H1 (cell line): Measurements from ENCODE around the gene MBNL2. TPM values are rescaled to one million over a fixed set of nuclear protein-coding genes. Genes with fewer than 3 reads are reported as not detected.

Experiments
- CTCF ChIA-PET: fragments of 300-600 bp; sonication (Branson Sonifier 250); formaldehyde crosslinking; loops from one replicate; lab custom pipeline; 2021; ENCODE audit not compliant: partially characterized antibody; lab: Charles Lee
- POLR2A ChIA-PET: fragments of 300-600 bp; sonication (Branson Sonifier 250); formaldehyde crosslinking; loops from one replicate; lab custom pipeline; 2021; ENCODE audit warnings: inconsistent platforms; ENCODE audit not compliant: partially characterized antibody; lab: Charles Lee
- DNase-seq, 2 experiments: peaks; one replicate each; pipeline versions ENCODE4 v3.0.0 to v3.0.0-alpha.2; 2010 to 2022; ENCODE audit warnings: low spot score in 2 of 2, low read depth in 1 of 2, mixed read lengths in 1 of 2
- FAIRE-seq: peaks from 2 replicates; lab custom pipeline; 2011; peaks lifted over from hg19 to GRCh38; lab: Jason Lieb, UNC
- H2AFZ ChIP-seq: 2 replicates; pipeline ENCODE4 v1.8.1; 2012; ENCODE audit warnings: low read length, inconsistent platforms
- H2AK5ac ChIP-seq: 2 replicates; pipeline ENCODE4 v1.6.1; 2013; ENCODE audit warnings: low read depth, low read length
- H2BK120ac ChIP-seq: replicated peaks from 2 replicates; pipeline ENCODE3; 2013; ENCODE audit warnings: low read depth, low read length, inconsistent platforms
- H2BK12ac ChIP-seq: 2 replicates; pipeline ENCODE4 v1.6.1; 2013; ENCODE audit warnings: low read depth, low read length
- H2BK15ac ChIP-seq: 2 replicates; pipeline ENCODE4 v1.6.1; 2013; ENCODE audit warnings: low read length
- H2BK20ac ChIP-seq: 2 replicates; pipeline ENCODE4 v1.6.1; 2013; ENCODE audit warnings: low read length
- H2BK5ac ChIP-seq: 2 replicates; pipeline ENCODE4 v1.6.1; 2013; ENCODE audit warnings: low read depth, low read length
- H3K14ac ChIP-seq: 2 replicates; pipeline ENCODE4 v1.6.1; 2013; ENCODE audit warnings: inconsistent platforms; ENCODE audit not compliant: insufficient read length
- H3K18ac ChIP-seq: 2 replicates; pipeline ENCODE4 v1.6.1; 2013; ENCODE audit warnings: low read length; ENCODE audit errors: extremely low read depth
- H3K23ac ChIP-seq: 2 replicates; pipeline ENCODE4 v1.6.1; 2013; ENCODE audit warnings: inconsistent platforms; ENCODE audit not compliant: insufficient read length
- H3K23me2 ChIP-seq: 2 replicates; pipeline ENCODE4 v1.6.1; 2013; ENCODE audit warnings: low read depth, low read length
- H3K27ac ChIP-seq: 2 replicates; pipeline ENCODE4 v1.6.1; 2011; ENCODE audit warnings: low read depth, low read length, inconsistent platforms
- H3K27me3 ChIP-seq, 4 experiments: replicated peaks in 1 of 4; 1 replicate in 1 of 4; 2 replicates in 3 of 4; pipeline versions ENCODE4 v1.6.1 to v1.8.1; 2011 to 2013; ENCODE audit warnings: low read length in 3 of 4, mild to moderate bottlenecking in 3 of 4, inconsistent platforms in 2 of 4, mixed read lengths in 2 of 4, moderate library complexity in 1 of 4; ENCODE audit not compliant: control insufficient read depth in 3 of 4, insufficient read depth in 3 of 4; ENCODE audit errors: extremely low read depth in 1 of 4
- H3K36me3 ChIP-seq, 4 experiments: 2 replicates each; pipeline versions ENCODE4 v1.6.1 to v1.8.1; 2011 to 2013; ENCODE audit warnings: mild to moderate bottlenecking in 4 of 4, low read length in 3 of 4, moderate library complexity in 2 of 4, control low read depth in 1 of 4, inconsistent platforms in 1 of 4; ENCODE audit not compliant: insufficient read depth in 4 of 4, control insufficient read depth in 2 of 4
- H3K4ac ChIP-seq: replicated peaks from 2 replicates; pipeline ENCODE3; 2013; ENCODE audit warnings: low read length, low read depth, mixed read lengths, inconsistent platforms; ENCODE audit not compliant: insufficient read length
- H3K4me1 ChIP-seq, 4 experiments: replicated peaks in 1 of 4; 1 replicate in 1 of 4; 2 replicates in 3 of 4; pipeline versions ENCODE4 v1.6.1 to v1.8.1; 2011 to 2013; ENCODE audit warnings: low read length in 3 of 4, inconsistent platforms in 2 of 4, mixed read lengths in 1 of 4; ENCODE audit not compliant: insufficient read depth in 4 of 4, control insufficient read depth in 3 of 4
- H3K4me2 ChIP-seq, 2 experiments: 2 replicates each; pipeline versions ENCODE4 v1.6.1 to v1.8.1; 2011 to 2013; ENCODE audit warnings: low read depth in 2 of 2, low read length in 2 of 2, control low read depth in 1 of 2, inconsistent platforms in 1 of 2, mild to moderate bottlenecking in 1 of 2; ENCODE audit not compliant: insufficient read depth in 1 of 2
- H3K4me3 ChIP-seq, 4 experiments: fragments of 200-600, 300-600 bp in 1 of 4; sonication (generic), shearing (Covaris generic), sonication (Bioruptor Twin) in 1 of 4; 2 replicates each; pipeline versions ENCODE4 v1.5.1 to v1.8.1; 2011 to 2016; ENCODE audit warnings: low read length in 4 of 4, low read depth in 3 of 4, control low read depth in 2 of 4, inconsistent platforms in 2 of 4, mild to moderate bottlenecking in 2 of 4, mixed read lengths in 1 of 4, moderate library complexity in 1 of 4; ENCODE audit not compliant: insufficient read depth in 2 of 4; ENCODE audit errors: extremely low read depth in 1 of 4
- H3K56ac ChIP-seq: replicated peaks from 2 replicates; pipeline ENCODE3; 2013; ENCODE audit warnings: low read depth, mild to moderate bottlenecking, mixed read lengths, low read length, inconsistent platforms; ENCODE audit not compliant: insufficient read length
- H3K79me1 ChIP-seq: 2 replicates; pipeline ENCODE4 v1.6.1; 2013; ENCODE audit warnings: low read depth, low read length, control low read depth
- H3K79me2 ChIP-seq, 2 experiments: 2 replicates each; pipeline versions ENCODE4 v1.6.1 to v1.8.1; 2012 to 2013; ENCODE audit warnings: low read length in 2 of 2, mild to moderate bottlenecking in 2 of 2, inconsistent platforms in 1 of 2; ENCODE audit not compliant: insufficient read depth in 2 of 2, control insufficient read depth in 1 of 2
- H3K9ac ChIP-seq, 4 experiments: replicated peaks in 1 of 4; 1 replicate in 1 of 4; 2 replicates in 3 of 4; pipeline versions ENCODE4 v1.6.1 to v1.8.1; 2011 to 2013; ENCODE audit warnings: low read depth in 3 of 4, low read length in 3 of 4, control low read depth in 2 of 4, mild to moderate bottlenecking in 2 of 4, moderate library complexity in 2 of 4, inconsistent platforms in 1 of 4; ENCODE audit errors: extremely low read depth in 1 of 4
- H3K9me3 ChIP-seq, 2 experiments: 2 replicates each; pipeline versions ENCODE4 v1.6.1 to v1.8.1; 2012 to 2013; ENCODE audit warnings: mild to moderate bottlenecking in 2 of 2, moderate library complexity in 2 of 2, control low read depth in 1 of 2, inconsistent platforms in 1 of 2, low read depth in 1 of 2, low read length in 1 of 2, mixed read lengths in 1 of 2; ENCODE audit not compliant: insufficient read depth in 2 of 2
- H4K20me1 ChIP-seq, 2 experiments: replicated peaks in 1 of 2; 2 replicates each; pipeline versions ENCODE3 to v1.8.1; 2011 to 2013; ENCODE audit warnings: inconsistent platforms in 2 of 2, low read length in 2 of 2, mild to moderate bottlenecking in 1 of 2; ENCODE audit not compliant: insufficient read depth in 2 of 2, control insufficient read depth in 1 of 2
- H4K5ac ChIP-seq: 2 replicates; pipeline ENCODE4 v1.6.1; 2013; ENCODE audit warnings: low read length, low read depth, mixed read lengths, inconsistent platforms; ENCODE audit not compliant: insufficient read length
- H4K8ac ChIP-seq: 2 replicates; pipeline ENCODE4 v1.8.0; 2013; ENCODE audit warnings: mild to moderate bottlenecking, moderate library complexity, low read length, inconsistent platforms; ENCODE audit not compliant: insufficient read depth; ENCODE audit errors: extremely low read depth
- H4K91ac ChIP-seq: replicated peaks from 2 replicates; pipeline ENCODE3; 2013; ENCODE audit warnings: low read length, mixed read lengths, inconsistent platforms; ENCODE audit not compliant: insufficient read length
- BRCA1 ChIP-seq: IDR thresholded peaks from 2 replicates; pipeline ENCODE4 v1.6.1; 2012; ENCODE audit warnings: low read depth, low read length, improper control_type of control experiment
- CHD2 ChIP-seq: IDR thresholded peaks from 2 replicates; pipeline ENCODE4 v1.6.1; 2012; ENCODE audit warnings: low read length, improper control_type of control experiment
- EP300 ChIP-seq, 2 experiments: IDR thresholded peaks; 1 replicate in 1 of 2; 2 replicates in 1 of 2; pipeline ENCODE4 v1.6.1; 2011 to 2012; ENCODE audit warnings: low read depth in 2 of 2, low read length in 2 of 2, mild to moderate bottlenecking in 2 of 2, borderline replicate concordance in 1 of 2, inconsistent platforms in 1 of 2, moderate library complexity in 1 of 2
- EZH2 ChIP-seq: fragments of 200-600 bp; sonication (generic); IDR thresholded peaks from 2 replicates; pipeline ENCODE4 v1.7.1; 2012; ENCODE audit warnings: low read depth, mild to moderate bottlenecking, moderate library complexity, low read length, inconsistent platforms; ENCODE audit not compliant: severe bottlenecking
- GABPA ChIP-seq: IDR thresholded peaks from 2 replicates; pipeline ENCODE4 v1.6.1; 2011; ENCODE audit warnings: mild to moderate bottlenecking, low read length, moderate library complexity, borderline replicate concordance; ENCODE audit not compliant: insufficient read depth
- NANOG ChIP-seq: IDR thresholded peaks from 2 replicates; pipeline ENCODE4 v1.6.1; 2011; ENCODE audit warnings: low read length, low read depth, mild to moderate bottlenecking, inconsistent platforms; ENCODE audit not compliant: insufficient read depth, poor library complexity, severe bottlenecking
- POLR2AphosphoS5 ChIP-seq: IDR thresholded peaks from 2 replicates; pipeline ENCODE4 v1.6.1; 2011; ENCODE audit warnings: low read depth, low read length
- RBBP5 ChIP-seq: IDR thresholded peaks from 2 replicates; pipeline ENCODE4 v1.7.1; 2012; ENCODE audit warnings: low read depth, mild to moderate bottlenecking, inconsistent platforms, low read length, moderate library complexity, borderline replicate concordance
- SIN3A ChIP-seq, 2 experiments: IDR thresholded peaks in 1 of 2; conservative IDR thresholded peaks in 1 of 2; 2 replicates each; pipeline ENCODE4 v1.6.1; 2011 to 2012; ENCODE audit warnings: low read length in 2 of 2, improper control_type of control experiment in 1 of 2, low read depth in 1 of 2, mild to moderate bottlenecking in 1 of 2
- TBP ChIP-seq: IDR thresholded peaks from 2 replicates; pipeline ENCODE4 v1.6.1; 2011; ENCODE audit warnings: low read depth, low read length, improper control_type of control experiment
- TCF12 ChIP-seq: IDR thresholded peaks from 2 replicates; pipeline ENCODE4 v1.6.1; 2011; ENCODE audit warnings: low read depth, mild to moderate bottlenecking, low read length
- WGBS, 2 experiments: shearing (Covaris generic) in 1 of 2; methylation state at CpG; one replicate each; pipeline versions ENCODE4 v1.1.6 to v1.1.7; 2013 to 2015; ENCODE audit warnings: low lambda C conversion rate in 2 of 2, mixed read lengths in 2 of 2, inconsistent platforms in 1 of 2, low coverage in 1 of 2, missing lambda C conversion rate in 1 of 2; ENCODE audit not compliant: insufficient replicate concordance in 2 of 2, insufficient coverage in 1 of 2, insufficient read length in 1 of 2; ENCODE audit errors: extremely low coverage in 1 of 2, missing lambda C conversion rate in 1 of 2; 5-methylcytosine and 5-hydroxymethylcytosine counted together
- polyA plus RNA-seq, 7 experiments: library from polyadenylated mRNA; depleted of rRNA in 3 of 7; stranded (reverse) in 5 of 7; unstranded in 2 of 7; fragments of >200 nt in 5 of 7; fragments of 200-250 nt in 2 of 7; gene quantifications; 1 replicate in 5 of 7; 2 replicates in 1 of 7; 4 replicates in 1 of 7; pipeline versions ENCODE4 v1.2.1 to v1.2.3, GENCODE V29; 2011 to 2013; ENCODE audit warnings: missing spikeins in 2 of 7, mixed read lengths in 2 of 7
- total RNA-seq: library from RNA; stranded (reverse); fragmentation: NEBNext Ultra II Directional; extraction: Animal tissue kit (Norgen Biotek cat#: 25700); gene quantifications from 2 replicates; pipeline ENCODE4 v1.2.1, GENCODE V29; 2021

The MBNL2 gene
- total and polyA plus RNA-seq, 2 of the 8 experiments (the other 6 are each of a cell fraction or from before 2014, with no cell fraction given) = 1.0 to 2.6 TPM

DNA sequence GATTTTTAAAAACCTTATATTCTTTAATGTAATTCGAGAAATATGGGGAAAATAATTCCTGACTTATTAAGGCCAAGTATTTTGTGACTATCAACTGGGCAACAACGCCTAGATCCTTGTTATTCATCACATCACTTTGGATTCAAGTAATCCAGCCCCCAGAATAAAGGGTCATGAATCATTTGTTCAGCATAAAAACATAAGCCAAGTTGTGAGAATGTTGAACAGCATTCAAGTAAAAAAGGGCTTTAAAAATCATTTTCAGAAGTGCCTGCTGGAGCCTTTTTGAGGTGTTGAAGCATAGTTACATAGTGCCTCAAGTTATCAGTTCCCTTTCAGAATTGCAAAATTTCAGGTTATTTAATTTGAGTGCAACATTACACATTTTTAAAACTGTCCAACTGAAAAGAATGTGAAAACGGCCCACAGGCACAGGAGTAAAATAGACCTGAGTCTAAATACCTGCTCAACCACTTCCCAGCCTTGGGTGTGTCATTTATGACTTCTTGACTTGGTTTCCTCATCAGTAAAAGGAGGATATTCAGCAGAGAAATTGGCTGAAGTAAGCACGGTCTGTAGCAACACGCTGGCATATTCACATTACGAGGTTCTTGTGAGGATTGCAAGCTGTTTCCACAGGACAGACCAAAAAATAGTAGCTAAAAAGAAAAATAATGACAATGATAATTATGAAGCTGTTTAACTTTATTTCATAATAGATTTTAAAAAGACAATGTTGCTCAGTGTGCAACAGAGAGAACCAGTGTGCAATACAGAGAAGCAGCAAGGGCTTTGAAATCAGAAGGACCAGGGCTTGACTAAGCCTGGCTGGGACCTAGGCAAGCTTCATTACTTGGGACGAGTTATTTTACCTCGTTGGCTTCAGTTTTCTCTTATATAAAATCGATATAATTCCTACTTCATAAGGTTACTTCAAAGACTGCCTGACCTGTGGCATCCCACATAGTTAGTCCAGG, 56.6 kb downstream of the MBNL2 start:
- CTCF ChIA-PET = interaction anchor here (1.0 to 1.4 kb wide), 2 partner anchors 10 to 12 kb away, joined by 4 to 7 read pairs; no protein-coding TSS in a partner anchor
- no peak for DNase-seq
- TF ChIP-seq SIN3A (conservative IDR thresholded peaks at IDR 0.05 in 1 of 2, IDR thresholded peaks at IDR 0.05 in 1 of 2; ENCODE audit: low read depth in 1 of 2, low read length in 2 of 2) (no peak), BRCA1 (no peak), CHD2 (no peak), NANOG (no peak), RBBP5 (no peak), POLR2AphosphoS5 (no peak), EP300 (IDR thresholded peaks at IDR 0.05; ENCODE audit: borderline replicate concordance in 1 of 2, low read depth in 2 of 2, low read length in 2 of 2) (no peak), EZH2 (no peak), GABPA (no peak), TBP (no peak), TCF12 (no peak)

More for the DNA sequence above, 56.6 kb downstream of the MBNL2 start:
- POLR2A ChIA-PET = no interaction called here
- H2BK120ac ChIP-seq = no peak overlapping the region
- no peaks in the 10 kb centered on the region for H3K27me3 ChIP-seq
- H3K23ac ChIP-seq = no peak overlapping the region
- H3K79me2 ChIP-seq = no peaks in the 10 kb centered on the region
- H4K20me1 ChIP-seq = no peaks in the 10 kb centered on the region
- no peak overlapping the region for H4K5ac ChIP-seq
- no peak overlapping the region for H3K9ac ChIP-seq
- no peaks in the 10 kb centered on the region for H3K4me1 ChIP-seq
- H2BK20ac ChIP-seq = no peak overlapping the region
- no peak overlapping the region for H2BK5ac ChIP-seq
- 86% methylated on average over 9 of the region's 9 CpGs; no CpG with 5 or more reads in 1 of the 2 experiments for WGBS, 2 experiments
- no peak overlapping the region for H3K14ac ChIP-seq
- no peaks in the 10 kb centered on the region; the same call in 1 of the 2 replicates for H3K79me1 ChIP-seq
- no peak overlapping the region for H2BK15ac ChIP-seq
- H3K18ac ChIP-seq = no peak overlapping the region
- H3K4ac ChIP-seq = no peak overlapping the region
- no peak for FAIRE-seq
- no peaks in the 10 kb centered on the region for H3K23me2 ChIP-seq
- H3K9me3 ChIP-seq = no peaks in the 10 kb centered on the region
- H3K56ac ChIP-seq = no peak overlapping the region
- no peak overlapping the region for H2AFZ ChIP-seq
- H2BK12ac ChIP-seq = no peak overlapping the region
- H3K27ac ChIP-seq = no peak overlapping the region
- no peak overlapping the region for H3K4me3 ChIP-seq
- H4K8ac ChIP-seq = no peak overlapping the region
- no peak overlapping the region for H4K91ac ChIP-seq
- H2AK5ac ChIP-seq = no peak overlapping the region
- no peaks in the 10 kb centered on the region for H3K36me3 ChIP-seq
- no peak overlapping the region for H3K4me2 ChIP-seq
